Mucosa of descending colon (tissue), 3 donors: ENCODE measurements around the gene RAB3D. TPM values are rescaled to one million over a fixed set of nuclear protein-coding genes. Genes with fewer than 3 reads are reported as not detected.

ENCODE experiments used
- ATAC-seq: fragments of 200-7000 bp; cut with Tn5 transposase; one replicate; pipeline ENCODE4 v1.9.1; 2020; ENCODE audit warnings: mild to moderate bottlenecking, moderate library complexity
- DNase-seq, 3 donors: peaks; one replicate each; pipeline ENCODE4 v3.0.0-alpha.2; 2020
- H3K36me3 ChIP-seq: fragments of 200-600 bp; one replicate; pipeline ENCODE4 v1.8.0; 2021; ENCODE audit warnings: low read depth, mild to moderate bottlenecking
- H3K4me1 ChIP-seq: fragments of 200-600 bp; one replicate; pipeline ENCODE4 v1.8.0; 2021; ENCODE audit warnings: low read depth, mild to moderate bottlenecking
- H3K4me3 ChIP-seq: fragments of 200-600 bp; one replicate; pipeline ENCODE4 v1.8.0; 2021; ENCODE audit warnings: mild to moderate bottlenecking
- H3K9me3 ChIP-seq: fragments of 200-600 bp; one replicate; pipeline ENCODE4 v1.8.0; 2021; ENCODE audit warnings: mild to moderate bottlenecking
- intact Hi-C, 2 donors: fragments of 100-400 bp; cut with DNase I in 1 of 2; cut with micrococcal nuclease in 1 of 2; formaldehyde crosslinking; loops; one replicate each; pipeline versions ENCODE4 v1.11.0 to v1.11.1; 2022; cut with DNase I, micrococcal nuclease
- total RNA-seq, 3 donors: library from RNA; stranded (reverse); fragmentation: NEBNext Ultra II Directional in 2 of 3; extraction: Animal tissue kit (Norgen Biotek cat#: 25700) in 2 of 3; gene quantifications; one replicate each; pipeline versions ENCODE4 v1.2.1 to v1.2.4, GENCODE V29; 2021 to 2023
- TF ChIP-seq, protein P1 (sequence below): fragments of 200-600 bp; IDR thresholded peaks from one replicate; pipeline ENCODE4 v1.8.0; 2022; ENCODE audit warnings: antibody characterized with exemption, mild to moderate bottlenecking
- donor health status: DM: no; HTN: no; CAD: no; lungs with moderate emphysema.
- donor health status: DM: no; HTN: no; CAD: no.
- donor health status: DM: no; HTN: yes; CAD: no.

Gene RAB3D
- total RNA-seq, 3 donors from 2014 or later, result 21.0 to 34.9 (median 33.9) TPM

DNA sequence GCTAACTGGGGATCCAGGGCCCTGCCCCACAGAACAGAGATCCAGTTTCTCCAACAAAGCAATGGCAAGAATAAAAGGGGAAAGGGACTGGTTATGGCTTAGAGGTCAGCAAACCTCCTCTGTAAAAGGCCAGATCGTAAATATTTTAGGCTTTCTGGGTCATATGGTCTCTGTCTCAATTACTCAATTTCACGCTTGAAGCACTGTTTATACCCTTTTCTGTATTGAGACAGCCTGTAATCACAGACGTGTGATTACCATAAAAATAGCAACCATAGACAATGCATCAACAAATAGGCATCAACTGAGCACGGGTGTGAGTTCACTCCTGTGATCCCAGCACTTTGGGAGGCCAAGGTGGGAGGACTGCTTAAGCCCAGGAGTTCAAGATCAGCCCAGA, 9.3 kb downstream of the RAB3D start:
- intact Hi-C loops, result no loop called here
- DNase-seq (no peak), ATAC-seq (no peak)
- H3K36me3 ChIP-seq, result no peaks in the 10 kb centered on the region
- TF ChIP-seq, protein P1, sequence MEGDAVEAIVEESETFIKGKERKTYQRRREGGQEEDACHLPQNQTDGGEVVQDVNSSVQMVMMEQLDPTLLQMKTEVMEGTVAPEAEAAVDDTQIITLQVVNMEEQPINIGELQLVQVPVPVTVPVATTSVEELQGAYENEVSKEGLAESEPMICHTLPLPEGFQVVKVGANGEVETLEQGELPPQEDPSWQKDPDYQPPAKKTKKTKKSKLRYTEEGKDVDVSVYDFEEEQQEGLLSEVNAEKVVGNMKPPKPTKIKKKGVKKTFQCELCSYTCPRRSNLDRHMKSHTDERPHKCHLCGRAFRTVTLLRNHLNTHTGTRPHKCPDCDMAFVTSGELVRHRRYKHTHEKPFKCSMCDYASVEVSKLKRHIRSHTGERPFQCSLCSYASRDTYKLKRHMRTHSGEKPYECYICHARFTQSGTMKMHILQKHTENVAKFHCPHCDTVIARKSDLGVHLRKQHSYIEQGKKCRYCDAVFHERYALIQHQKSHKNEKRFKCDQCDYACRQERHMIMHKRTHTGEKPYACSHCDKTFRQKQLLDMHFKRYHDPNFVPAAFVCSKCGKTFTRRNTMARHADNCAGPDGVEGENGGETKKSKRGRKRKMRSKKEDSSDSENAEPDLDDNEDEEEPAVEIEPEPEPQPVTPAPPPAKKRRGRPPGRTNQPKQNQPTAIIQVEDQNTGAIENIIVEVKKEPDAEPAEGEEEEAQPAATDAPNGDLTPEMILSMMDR, result no peak
- no peak overlapping the region for H3K4me3 ChIP-seq
- H3K9me3 ChIP-seq, result no peaks in the 10 kb centered on the region
- H3K4me1 ChIP-seq, result no peaks in the 10 kb centered on the region

DNA sequence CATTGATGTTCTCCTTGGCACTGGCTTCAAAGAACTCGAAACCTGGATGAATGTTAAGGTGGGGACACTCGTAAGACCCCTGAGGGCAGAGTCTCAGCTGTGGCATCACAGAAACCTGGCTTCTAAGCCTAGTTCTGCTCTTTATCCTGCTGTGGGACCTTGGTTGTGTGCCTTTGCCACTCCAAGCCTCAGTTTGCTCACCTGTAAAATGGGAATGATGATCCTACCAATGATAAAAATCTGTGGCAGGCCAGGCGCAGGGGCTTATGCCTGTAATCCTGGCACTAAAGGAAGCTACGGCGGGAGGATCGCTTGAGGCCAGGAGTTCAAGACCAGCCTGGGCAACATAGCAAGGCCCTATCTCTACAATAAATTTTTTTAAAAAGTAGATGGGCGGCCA, 13.9 kb downstream of the RAB3D start:
- intact Hi-C loops, result no loop called here
- H3K4me1 ChIP-seq, result peaks cover 15% of the 10 kb centered on the region
- ATAC-seq (no peak), DNase-seq (peak in 1 of 3 donors; percentile 10)
- no peaks in the 10 kb centered on the region for H3K36me3 ChIP-seq
- H3K4me3 ChIP-seq, result no peak overlapping the region
- H3K9me3 ChIP-seq, result no peaks in the 10 kb centered on the region
- TF ChIP-seq, protein P1, result no peak

DNA sequence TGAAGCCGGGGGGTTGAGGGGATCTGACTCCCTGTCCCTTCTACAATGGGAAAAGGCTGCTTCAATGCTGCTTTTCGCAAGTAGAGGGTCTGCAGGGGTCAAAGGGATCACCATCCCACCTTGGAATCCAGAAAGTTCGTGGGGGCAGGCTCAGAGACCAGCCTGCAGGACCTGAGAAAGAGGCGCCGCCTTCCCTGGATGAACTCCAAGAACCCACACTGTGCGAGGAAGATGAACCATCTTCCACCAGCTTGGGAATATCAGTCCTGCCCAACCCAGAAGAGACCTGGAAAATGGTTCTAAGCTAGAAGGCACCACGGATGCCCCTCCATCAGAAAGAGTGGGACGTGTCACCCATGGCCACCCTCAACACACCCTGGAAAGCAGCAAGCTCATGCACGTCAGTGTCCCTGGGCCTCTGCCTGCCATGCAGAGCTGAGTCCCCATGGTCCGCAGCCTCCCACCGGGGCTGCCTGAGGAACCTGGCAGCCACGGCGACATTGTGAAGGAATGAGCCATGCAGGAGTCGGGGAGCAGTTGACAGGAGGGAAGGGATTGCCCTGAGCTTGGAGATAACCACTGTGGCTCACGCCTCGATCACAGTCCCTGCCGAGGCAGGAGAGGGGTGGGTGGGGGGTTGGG, 14.6 kb downstream of the RAB3D start:
- DNase-seq (peak in 1 of 3 donors; percentile 43), ATAC-seq (peak; percentile 16)
- H3K4me1 ChIP-seq, result peaks cover 15% of the 10 kb centered on the region
- intact Hi-C loops, result no loop called here
- H3K36me3 ChIP-seq, result no peaks in the 10 kb centered on the region
- no peak overlapping the region for H3K4me3 ChIP-seq
- TF ChIP-seq, protein P1, result no peak
- no peaks in the 10 kb centered on the region for H3K9me3 ChIP-seq

DNA sequence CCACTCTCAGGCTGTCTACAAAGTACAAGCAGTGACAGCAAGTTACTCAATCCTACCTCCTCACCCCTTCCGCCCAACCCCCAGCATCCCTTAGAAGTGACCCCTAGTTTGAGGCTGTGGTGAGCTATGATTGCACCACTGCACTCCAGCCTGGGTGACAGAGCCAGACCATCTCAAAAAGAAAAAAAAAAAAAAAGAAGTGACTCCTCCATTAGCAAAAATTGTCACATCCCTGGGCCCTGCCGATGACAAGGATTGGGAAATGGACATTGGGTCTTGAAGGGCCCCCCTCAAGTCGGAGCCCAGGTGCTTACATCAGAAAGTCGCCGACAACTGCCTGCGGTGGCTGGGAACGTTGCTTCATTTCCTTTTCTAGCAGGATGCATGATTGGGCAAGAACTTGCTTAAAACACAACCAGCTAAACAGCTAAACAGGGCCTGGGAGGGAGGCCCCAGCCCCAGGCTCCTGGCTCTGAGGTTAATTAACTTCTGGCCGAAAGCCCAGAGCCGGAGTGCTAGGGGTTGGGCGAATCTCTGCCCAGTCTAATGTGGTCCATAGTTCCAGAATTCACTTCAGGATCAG, 15.3 kb downstream of the RAB3D start:
- TF ChIP-seq, protein P1, result no peak
- Histone ChIP-seq H3K4me3 (no peak overlapping the region), H3K36me3 (no peaks in the 10 kb centered on the region), H3K4me1 (peaks cover 19% of the 10 kb centered on the region), H3K9me3 (no peaks in the 10 kb centered on the region)
- DNase-seq, result peak; percentile 74 to 80 (median 78)
- peak; percentile 92 for ATAC-seq
- intact Hi-C loops, result no loop called here

DNA sequence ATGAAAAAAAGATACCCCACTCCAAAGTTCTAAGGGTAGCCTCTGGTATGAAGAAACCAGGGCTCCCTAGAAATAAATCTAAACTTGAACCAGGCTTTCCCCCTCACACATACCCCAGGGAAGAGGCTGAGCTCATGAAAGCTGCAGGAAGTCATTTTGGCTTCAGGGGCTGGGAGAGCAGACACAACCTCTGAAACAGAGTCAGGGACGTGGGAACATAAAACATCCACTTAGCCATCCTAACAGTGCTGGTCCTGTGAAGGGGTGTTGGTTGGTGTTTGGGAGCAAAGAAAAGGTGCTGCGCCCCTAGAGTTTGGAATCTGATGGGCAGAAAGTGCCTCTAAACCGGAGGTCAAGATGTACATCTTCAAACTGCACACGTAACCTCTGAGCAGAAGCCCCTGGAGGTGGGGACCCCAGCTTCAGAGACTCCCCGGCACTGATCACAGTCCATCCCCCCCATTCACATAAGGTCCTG, 15.8 kb downstream of the RAB3D start:
- H3K9me3 ChIP-seq, result no peaks in the 10 kb centered on the region
- H3K4me1 ChIP-seq, result peaks cover 19% of the 10 kb centered on the region
- no peaks in the 10 kb centered on the region for H3K36me3 ChIP-seq
- intact Hi-C loops, result no loop called here
- DNase-seq (no peak), ATAC-seq (no peak)
- TF ChIP-seq, protein P1, result no peak
- H3K4me3 ChIP-seq, result no peak overlapping the region
